ENCODE measurements around the gene ADGRA1. TPM values are rescaled to one million over a fixed set of nuclear protein-coding genes. Genes with fewer than 3 reads are reported as not detected.

The ADGRA1 gene
- total and polyA plus RNA-seq, 4 donors, result 3.4 to 31.1 (median 16.1) TPM

DNA sequence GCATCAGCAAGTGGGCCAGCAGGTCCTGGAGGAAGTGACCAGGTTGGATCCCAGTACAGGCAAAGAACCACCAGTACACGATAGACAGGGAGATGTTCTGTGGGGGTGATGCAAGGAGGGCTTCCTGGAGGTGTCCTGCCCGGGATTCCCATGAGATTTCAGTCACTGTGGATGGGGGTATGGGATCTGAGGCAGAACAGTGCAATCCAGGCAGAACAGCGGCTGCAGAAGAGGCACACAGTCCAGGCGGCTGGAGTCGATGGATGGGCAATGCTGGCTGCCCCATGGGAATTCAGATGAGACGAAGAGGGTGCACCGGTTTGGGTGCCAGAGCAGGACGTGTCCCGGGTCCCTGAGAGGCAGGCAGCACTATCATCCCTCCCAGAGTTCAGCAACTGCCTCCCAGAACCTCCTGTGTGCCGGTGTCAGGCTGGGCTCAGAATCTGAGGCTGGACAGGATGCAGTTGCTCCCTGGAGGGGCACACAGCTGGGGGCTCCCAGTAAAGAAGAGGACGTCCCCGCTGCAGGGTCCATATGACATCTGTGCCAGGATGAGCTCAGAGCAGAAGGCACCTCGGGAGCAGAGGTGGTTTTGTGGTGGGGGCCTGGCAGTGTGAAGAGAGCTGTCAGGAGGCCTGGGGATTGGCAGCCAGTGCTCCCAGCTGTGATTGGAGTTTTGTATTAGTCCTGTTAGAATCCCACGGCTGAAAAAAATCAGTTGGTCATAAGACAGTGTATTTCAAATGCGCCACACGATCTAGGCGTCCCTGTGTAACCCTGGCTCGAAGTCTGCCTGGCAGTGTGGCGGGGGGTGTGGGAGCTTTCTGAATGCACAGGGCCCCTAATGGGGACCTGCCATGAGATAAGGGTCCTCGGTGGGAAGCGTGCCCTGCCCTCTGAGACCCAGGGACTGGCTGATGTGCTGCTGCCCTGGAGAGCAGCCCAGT, 75.5 kb downstream of the ADGRA1 start:
- Histone ChIP-seq H3K4me3 (ENCODE audit: low read depth, low read length) (no peak overlapping the region), H3K36me3 (ENCODE audit: control insufficient read depth, insufficient read depth, low read length) (peaks cover 58% of the 10 kb centered on the region), H3K4me1 (ENCODE audit: control insufficient read depth, insufficient read depth, low read length) (peaks cover 77% of the 10 kb centered on the region), H3K9me3 (ENCODE audit: control insufficient read depth, insufficient read depth, low read length) (no peaks in the 10 kb centered on the region), H3K27ac (ENCODE audit: low read depth, low read length) (no peak overlapping the region), H3K27me3 (ENCODE audit: control insufficient read depth, insufficient read depth, low read length) (peaks cover 3% of the 10 kb centered on the region)
- whole genome bisulfite sequencing (ENCODE audit: insufficient coverage), result 73% methylated on average over 19 of the region's 21 CpGs
- no peak for DNase-seq (ENCODE audit: low read depth in 4 of 6, low spot score in 6 of 6)

- no peak overlapping the region for H3K27ac ChIP-seq (ENCODE audit: low read depth, low read length)
- H3K36me3 ChIP-seq (ENCODE audit: control insufficient read depth, insufficient read depth, low read length), result peaks cover 68% of the 10 kb centered on the region
- peaks cover 3% of the 10 kb centered on the region for H3K27me3 ChIP-seq (ENCODE audit: control insufficient read depth, insufficient read depth, low read length)
- no peak overlapping the region for H3K4me3 ChIP-seq (ENCODE audit: low read depth, low read length)
- WGBS (ENCODE audit: insufficient coverage), result 66% methylated on average over 25 of the region's 31 CpGs
- peaks cover 72% of the 10 kb centered on the region for H3K4me1 ChIP-seq (ENCODE audit: control insufficient read depth, insufficient read depth, low read length)
- H3K9me3 ChIP-seq (ENCODE audit: control insufficient read depth, insufficient read depth, low read length), result no peaks in the 10 kb centered on the region
- peak in 1 of 6 donors; percentile 49 for DNase-seq (ENCODE audit: low read depth in 4 of 6, low spot score in 6 of 6)
These were observed 76.4 kb downstream of the ADGRA1 start for GRCh38 chr10:133163889-133164815.

DNA sequence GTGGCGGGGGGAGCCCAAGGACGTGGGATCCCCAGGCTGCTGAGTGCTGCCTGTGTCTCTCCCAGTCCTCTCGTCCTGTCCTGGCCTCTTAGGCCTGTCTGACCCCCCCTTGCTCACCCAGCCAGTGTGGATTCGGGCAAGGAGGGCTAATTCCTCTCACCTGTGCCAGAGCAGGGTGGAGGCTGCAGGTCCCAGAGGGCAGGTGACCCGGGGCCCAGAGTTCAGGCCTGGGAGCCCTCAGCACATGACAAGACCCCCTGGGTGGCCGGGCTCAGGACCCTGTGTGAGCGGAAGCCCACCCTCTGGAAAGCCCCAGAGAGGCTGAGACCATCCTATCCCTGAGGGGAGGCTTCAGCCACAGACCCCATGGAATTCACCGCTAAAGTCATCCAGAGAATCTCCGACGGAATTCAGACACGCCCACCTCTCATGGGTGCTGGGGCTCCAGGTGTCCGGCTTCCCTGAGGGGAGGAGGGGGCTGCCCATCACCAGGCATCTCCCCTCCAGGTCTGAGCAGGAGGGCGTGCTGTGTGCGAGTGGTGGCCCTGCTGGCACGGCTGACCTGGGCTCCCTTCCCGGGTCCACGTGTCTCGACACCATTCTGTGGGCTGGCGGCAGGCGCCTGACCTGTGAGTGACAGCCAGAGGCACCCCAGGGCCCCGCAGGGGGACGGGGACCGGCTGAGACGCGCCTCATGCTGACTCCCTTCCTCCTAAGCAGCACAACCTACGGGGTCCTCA, 77.3 kb downstream of the ADGRA1 start:
- H3K4me1 ChIP-seq (ENCODE audit: control insufficient read depth, insufficient read depth, low read length), result peaks cover 66% of the 10 kb centered on the region
- H3K36me3 ChIP-seq (ENCODE audit: control insufficient read depth, insufficient read depth, low read length), result peaks cover 76% of the 10 kb centered on the region
- WGBS (ENCODE audit: insufficient coverage), result 89% methylated on average over 23 of the region's 26 CpGs
- no peak for DNase-seq (ENCODE audit: low read depth in 4 of 6, low spot score in 6 of 6)
- H3K27me3 ChIP-seq (ENCODE audit: control insufficient read depth, insufficient read depth, low read length), result peaks cover 3% of the 10 kb centered on the region
- H3K4me3 ChIP-seq (ENCODE audit: low read depth, low read length), result no peak overlapping the region
- no peak overlapping the region for H3K27ac ChIP-seq (ENCODE audit: low read depth, low read length)
- H3K9me3 ChIP-seq (ENCODE audit: control insufficient read depth, insufficient read depth, low read length), result no peaks in the 10 kb centered on the region

GRCh38 chr10:133165556-133166503, 78.1 kb downstream of the ADGRA1 start:
- Histone ChIP-seq H3K4me3 (ENCODE audit: low read depth, low read length) (no peak overlapping the region), H3K9me3 (ENCODE audit: control insufficient read depth, insufficient read depth, low read length) (no peaks in the 10 kb centered on the region), H3K27me3 (ENCODE audit: control insufficient read depth, insufficient read depth, low read length) (peaks cover 3% of the 10 kb centered on the region), H3K36me3 (ENCODE audit: control insufficient read depth, insufficient read depth, low read length) (peaks cover 80% of the 10 kb centered on the region), H3K27ac (ENCODE audit: low read depth, low read length) (no peak overlapping the region), H3K4me1 (ENCODE audit: control insufficient read depth, insufficient read depth, low read length) (peaks cover 62% of the 10 kb centered on the region)
- 96% methylated on average over 34 of the region's 40 CpGs for WGBS (ENCODE audit: insufficient coverage)
- no peak for DNase-seq (ENCODE audit: low read depth in 4 of 6, low spot score in 6 of 6)

GRCh38 chr10:133166504-133166827, 78.7 kb downstream of the ADGRA1 start:
- H3K4me1 ChIP-seq (ENCODE audit: control insufficient read depth, insufficient read depth, low read length), result peaks cover 56% of the 10 kb centered on the region
- no peaks in the 10 kb centered on the region for H3K9me3 ChIP-seq (ENCODE audit: control insufficient read depth, insufficient read depth, low read length)
- no peak overlapping the region for H3K4me3 ChIP-seq (ENCODE audit: low read depth, low read length)
- no peaks in the 10 kb centered on the region for H3K27me3 ChIP-seq (ENCODE audit: control insufficient read depth, insufficient read depth, low read length)
- DNase-seq (ENCODE audit: low read depth in 4 of 6, low spot score in 6 of 6), result no peak
- peaks cover 81% of the 10 kb centered on the region for H3K36me3 ChIP-seq (ENCODE audit: control insufficient read depth, insufficient read depth, low read length)
- WGBS (ENCODE audit: insufficient coverage), result 90% methylated on average over 10 of the region's 11 CpGs
- H3K27ac ChIP-seq (ENCODE audit: low read depth, low read length), result no peak overlapping the region

DNA sequence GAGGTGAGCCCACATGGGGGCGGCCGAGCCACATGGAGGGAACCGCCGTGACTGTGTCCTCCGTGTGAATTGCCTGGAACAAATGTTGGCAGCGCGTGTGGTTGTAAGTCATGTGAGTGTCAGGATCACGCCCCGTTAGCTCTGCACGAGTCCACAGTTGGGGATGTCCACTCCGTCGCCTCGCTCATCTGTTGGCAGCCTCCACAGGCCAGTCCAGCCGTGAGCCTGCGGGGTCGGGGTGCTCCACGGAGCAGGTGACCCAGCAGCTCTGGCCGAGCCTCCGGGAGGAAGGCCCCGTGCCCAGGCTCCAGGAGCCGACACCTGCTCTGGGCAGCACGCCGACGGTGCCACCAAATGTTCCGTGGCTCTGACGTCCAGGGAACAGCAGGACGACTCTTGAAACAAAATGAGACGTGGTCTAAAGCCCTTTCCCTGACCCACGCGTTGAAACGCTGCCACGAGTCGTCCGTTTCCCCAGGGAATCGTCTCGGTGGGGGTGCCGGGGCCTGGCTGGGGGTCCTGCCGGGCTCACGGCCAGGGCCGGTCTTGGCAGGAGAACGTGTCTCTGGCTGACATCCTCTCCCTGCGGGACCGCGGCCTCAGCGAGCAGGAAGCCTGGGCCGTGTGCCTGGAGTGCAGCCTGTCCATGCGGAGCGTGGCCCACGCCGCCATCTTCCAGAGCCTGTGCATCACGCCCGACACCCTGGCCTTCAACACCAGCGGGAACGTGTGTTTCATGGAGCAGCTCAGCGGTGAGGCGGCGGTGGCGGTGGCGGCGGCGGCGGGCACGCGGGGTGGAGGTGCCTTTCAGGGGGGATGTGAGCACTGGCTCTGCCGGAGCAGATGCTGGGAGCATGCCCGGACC, 79.3 kb downstream of the ADGRA1 start:
- no peaks in the 10 kb centered on the region for H3K27me3 ChIP-seq (ENCODE audit: control insufficient read depth, insufficient read depth, low read length)
- H3K4me3 ChIP-seq (ENCODE audit: low read depth, low read length), result no peak overlapping the region
- H3K9me3 ChIP-seq (ENCODE audit: control insufficient read depth, insufficient read depth, low read length), result no peaks in the 10 kb centered on the region
- peak in 2 of 6 donors; percentile 22 to 47 for DNase-seq (ENCODE audit: low read depth in 4 of 6, low spot score in 6 of 6)
- H3K27ac ChIP-seq (ENCODE audit: low read depth, low read length), result no peak overlapping the region
- WGBS (ENCODE audit: insufficient coverage), result 71% methylated on average over 66 of the region's 66 CpGs
- peaks cover 50% of the 10 kb centered on the region for H3K4me1 ChIP-seq (ENCODE audit: control insufficient read depth, insufficient read depth, low read length)
- H3K36me3 ChIP-seq (ENCODE audit: control insufficient read depth, insufficient read depth, low read length), result peaks cover 77% of the 10 kb centered on the region

GRCh38 chr10:133167693-133168616, 80.2 kb downstream of the ADGRA1 start:
- Histone ChIP-seq H3K4me1 (ENCODE audit: control insufficient read depth, insufficient read depth, low read length) (peaks cover 41% of the 10 kb centered on the region), H3K36me3 (ENCODE audit: control insufficient read depth, insufficient read depth, low read length) (peaks cover 72% of the 10 kb centered on the region), H3K4me3 (ENCODE audit: low read depth, low read length) (no peak overlapping the region), H3K9me3 (ENCODE audit: control insufficient read depth, insufficient read depth, low read length) (no peaks in the 10 kb centered on the region), H3K27ac (ENCODE audit: low read depth, low read length) (no peak overlapping the region), H3K27me3 (ENCODE audit: control insufficient read depth, insufficient read depth, low read length) (no peaks in the 10 kb centered on the region)
- WGBS (ENCODE audit: insufficient coverage), result 86% methylated on average over 25 of the region's 37 CpGs
- no peak for DNase-seq (ENCODE audit: low read depth in 4 of 6, low spot score in 6 of 6)

Measured in spinal cord (tissue), 10 donors.